ENCODE results near the gene PTPRG.

DNA sequence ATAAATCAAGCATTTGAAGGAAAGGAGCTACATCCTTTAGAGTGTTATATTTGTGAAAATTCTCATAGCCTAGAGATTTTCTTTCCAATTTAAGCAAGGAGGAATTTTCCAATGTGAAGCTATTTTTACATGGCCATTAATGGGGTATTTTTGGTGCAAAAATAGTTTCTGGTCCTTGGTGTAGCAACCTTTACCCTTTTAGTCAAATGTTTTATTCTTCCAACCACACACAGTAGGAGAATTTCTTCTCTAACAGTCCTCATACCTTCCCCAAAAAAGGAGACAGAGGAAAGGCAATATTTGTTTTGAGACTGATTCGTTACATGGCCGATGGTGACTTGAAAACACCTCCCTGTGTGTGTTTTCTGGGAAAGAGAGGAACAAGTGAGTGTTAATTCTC is 261.2 kb downstream of the PTPRG start:
- TF ChIP-seq, protein P1, sequence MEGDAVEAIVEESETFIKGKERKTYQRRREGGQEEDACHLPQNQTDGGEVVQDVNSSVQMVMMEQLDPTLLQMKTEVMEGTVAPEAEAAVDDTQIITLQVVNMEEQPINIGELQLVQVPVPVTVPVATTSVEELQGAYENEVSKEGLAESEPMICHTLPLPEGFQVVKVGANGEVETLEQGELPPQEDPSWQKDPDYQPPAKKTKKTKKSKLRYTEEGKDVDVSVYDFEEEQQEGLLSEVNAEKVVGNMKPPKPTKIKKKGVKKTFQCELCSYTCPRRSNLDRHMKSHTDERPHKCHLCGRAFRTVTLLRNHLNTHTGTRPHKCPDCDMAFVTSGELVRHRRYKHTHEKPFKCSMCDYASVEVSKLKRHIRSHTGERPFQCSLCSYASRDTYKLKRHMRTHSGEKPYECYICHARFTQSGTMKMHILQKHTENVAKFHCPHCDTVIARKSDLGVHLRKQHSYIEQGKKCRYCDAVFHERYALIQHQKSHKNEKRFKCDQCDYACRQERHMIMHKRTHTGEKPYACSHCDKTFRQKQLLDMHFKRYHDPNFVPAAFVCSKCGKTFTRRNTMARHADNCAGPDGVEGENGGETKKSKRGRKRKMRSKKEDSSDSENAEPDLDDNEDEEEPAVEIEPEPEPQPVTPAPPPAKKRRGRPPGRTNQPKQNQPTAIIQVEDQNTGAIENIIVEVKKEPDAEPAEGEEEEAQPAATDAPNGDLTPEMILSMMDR (IDR thresholded peaks at IDR 0.05; ENCODE audit: insufficient read depth, low read depth, low read length) = no peak
- no peak for TF ChIP-seq EZH2 (IDR thresholded peaks at IDR 0.05; ENCODE audit: insufficient read depth, low read length)
